BLaER1 (cell line): ENCODE measurements around the gene SKAP2.

ENCODE experiments used
- H3K27ac ChIP-seq: shearing (Covaris generic); formaldehyde crosslinking; 2 replicates; pipeline ENCODE4 v1.8.1; 2022
- H3K27me3 ChIP-seq: shearing (Covaris generic); formaldehyde crosslinking; 2 replicates; pipeline ENCODE4 v1.8.1; 2022
- H3K36me3 ChIP-seq: shearing (Covaris generic); formaldehyde crosslinking; 2 replicates; pipeline ENCODE4 v1.8.1; 2022
- H3K4me1 ChIP-seq: shearing (Covaris generic); formaldehyde crosslinking; 2 replicates; pipeline ENCODE4 v1.8.1; 2022
- H3K4me2 ChIP-seq: shearing (Covaris generic); formaldehyde crosslinking; 2 replicates; pipeline ENCODE4 v1.8.1; 2022
- H3K4me3 ChIP-seq: shearing (Covaris generic); formaldehyde crosslinking; 2 replicates; pipeline ENCODE4 v1.8.1; 2022
- H3K9ac ChIP-seq: shearing (Covaris generic); formaldehyde crosslinking; 2 replicates; pipeline ENCODE4 v1.8.1; 2022
- H3K9me3 ChIP-seq: shearing (Covaris generic); formaldehyde crosslinking; 2 replicates; pipeline ENCODE4 v1.8.1; 2022
- H4K20me1 ChIP-seq: shearing (Covaris generic); formaldehyde crosslinking; 2 replicates; pipeline ENCODE4 v1.8.1; 2022
- Cebpa-rat ChIP-seq: shearing (Covaris generic); IDR thresholded peaks from 2 replicates; pipeline ENCODE4 v1.8.1; 2022

The SKAP2 gene

GRCh38 chr7:26673858-26674257 is 190.5 kb downstream of the SKAP2 start:
- Histone ChIP-seq H3K36me3 (no peaks in the 10 kb centered on the region), H3K27ac (no peak overlapping the region), H3K9ac (no peak overlapping the region), H3K4me2 (no peak overlapping the region), H3K4me1 (no peaks in the 10 kb centered on the region), H3K4me3 (no peak overlapping the region), H4K20me1 (no peaks in the 10 kb centered on the region), H3K27me3 (no peaks in the 10 kb centered on the region), H3K9me3 (no peaks in the 10 kb centered on the region)
- TF ChIP-seq Cebpa-rat = no peak

GRCh38 chr7:26673271-26673670 is 191.1 kb downstream of the SKAP2 start:
- H3K27ac ChIP-seq = no peak overlapping the region
- H3K9me3 ChIP-seq = no peaks in the 10 kb centered on the region
- TF ChIP-seq Cebpa-rat = no peak
- H3K27me3 ChIP-seq = no peaks in the 10 kb centered on the region
- H3K4me1 ChIP-seq = no peaks in the 10 kb centered on the region
- H3K9ac ChIP-seq = no peak overlapping the region
- H3K4me3 ChIP-seq = no peak overlapping the region
- H4K20me1 ChIP-seq = no peaks in the 10 kb centered on the region
- no peaks in the 10 kb centered on the region for H3K36me3 ChIP-seq
- no peak overlapping the region for H3K4me2 ChIP-seq

- no peak overlapping the region for H3K9ac ChIP-seq
- no peaks in the 10 kb centered on the region for H3K4me1 ChIP-seq
- H3K4me2 ChIP-seq = no peak overlapping the region
- H4K20me1 ChIP-seq = no peaks in the 10 kb centered on the region
- H3K36me3 ChIP-seq = no peaks in the 10 kb centered on the region
- H3K27ac ChIP-seq = no peak overlapping the region
- no peak for TF ChIP-seq Cebpa-rat
- no peaks in the 10 kb centered on the region for H3K9me3 ChIP-seq
- no peak overlapping the region for H3K4me3 ChIP-seq
- no peaks in the 10 kb centered on the region for H3K27me3 ChIP-seq
Measured at GRCh38 chr7:26670841-26671240, 193.5 kb downstream of the SKAP2 start.

DNA sequence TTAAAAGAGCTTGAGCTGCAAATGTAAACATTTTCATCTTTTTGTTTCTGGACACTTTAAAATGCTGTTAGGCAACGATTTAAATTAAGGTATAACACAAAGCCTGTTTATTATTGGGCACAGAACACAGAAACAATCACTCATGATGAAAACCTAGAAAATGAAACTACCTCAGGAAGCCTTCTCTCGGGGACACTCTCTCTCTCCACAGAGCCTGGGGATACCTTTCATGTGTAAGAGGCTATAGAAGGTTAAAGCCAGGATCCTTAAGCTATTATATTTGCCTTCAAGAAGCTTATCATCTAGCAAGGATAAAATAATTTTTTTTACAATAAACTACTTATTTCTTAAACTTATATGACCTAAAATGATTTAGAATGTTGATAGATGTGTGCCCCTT is 194.1 kb downstream of the SKAP2 start:
- Histone ChIP-seq H3K4me3 (no peak overlapping the region), H3K27ac (no peak overlapping the region), H4K20me1 (no peaks in the 10 kb centered on the region), H3K9me3 (no peaks in the 10 kb centered on the region), H3K27me3 (no peaks in the 10 kb centered on the region), H3K4me1 (peaks cover 2% of the 10 kb centered on the region; the same call in 1 of the 2 replicates), H3K4me2 (no peak overlapping the region), H3K36me3 (no peaks in the 10 kb centered on the region), H3K9ac (no peak overlapping the region)
- no peak for TF ChIP-seq Cebpa-rat

DNA sequence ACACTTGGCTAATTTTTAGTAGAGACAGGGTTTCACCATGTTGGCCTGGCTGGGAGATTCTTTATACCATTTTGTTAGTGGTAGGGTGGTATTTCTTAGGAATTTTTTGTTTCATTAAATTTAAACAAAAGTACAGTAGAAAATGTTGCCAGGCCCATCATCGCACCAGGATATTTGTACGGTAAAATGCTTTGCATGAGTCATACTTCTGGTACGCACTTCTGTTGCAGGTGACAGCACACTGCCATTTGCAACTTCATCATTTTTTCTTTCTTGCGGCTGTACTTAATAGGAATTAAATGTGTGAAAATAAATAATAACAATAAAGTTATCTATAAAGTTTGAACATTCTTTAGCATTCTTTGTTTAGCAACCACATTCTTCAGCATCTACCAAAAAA is 195.6 kb downstream of the SKAP2 start:
- H3K9ac ChIP-seq = no peak overlapping the region
- no peak overlapping the region for H3K4me3 ChIP-seq
- H3K27me3 ChIP-seq = no peaks in the 10 kb centered on the region

GRCh38 chr7:26667514-26668133 is 196.8 kb downstream of the SKAP2 start:
- no peaks in the 10 kb centered on the region for H3K9me3 ChIP-seq
- H3K27me3 ChIP-seq = no peaks in the 10 kb centered on the region
- H3K4me1 ChIP-seq = peaks cover 11% of the 10 kb centered on the region
- H3K4me3 ChIP-seq = no peak overlapping the region
- no peak overlapping the region for H3K4me2 ChIP-seq
- H3K9ac ChIP-seq = no peak overlapping the region
- no peaks in the 10 kb centered on the region for H4K20me1 ChIP-seq
- no peaks in the 10 kb centered on the region for H3K36me3 ChIP-seq
- H3K27ac ChIP-seq = no peak overlapping the region
- no peak for TF ChIP-seq Cebpa-rat

More for the DNA sequence above, 195.6 kb downstream of the SKAP2 start:
- H3K9me3 ChIP-seq = no peaks in the 10 kb centered on the region
- peaks cover 11% of the 10 kb centered on the region for H3K4me1 ChIP-seq
- no peaks in the 10 kb centered on the region for H3K36me3 ChIP-seq
- TF ChIP-seq Cebpa-rat = no peak
- no peak overlapping the region for H3K27ac ChIP-seq
- no peaks in the 10 kb centered on the region for H4K20me1 ChIP-seq
- no peak overlapping the region for H3K4me2 ChIP-seq

DNA sequence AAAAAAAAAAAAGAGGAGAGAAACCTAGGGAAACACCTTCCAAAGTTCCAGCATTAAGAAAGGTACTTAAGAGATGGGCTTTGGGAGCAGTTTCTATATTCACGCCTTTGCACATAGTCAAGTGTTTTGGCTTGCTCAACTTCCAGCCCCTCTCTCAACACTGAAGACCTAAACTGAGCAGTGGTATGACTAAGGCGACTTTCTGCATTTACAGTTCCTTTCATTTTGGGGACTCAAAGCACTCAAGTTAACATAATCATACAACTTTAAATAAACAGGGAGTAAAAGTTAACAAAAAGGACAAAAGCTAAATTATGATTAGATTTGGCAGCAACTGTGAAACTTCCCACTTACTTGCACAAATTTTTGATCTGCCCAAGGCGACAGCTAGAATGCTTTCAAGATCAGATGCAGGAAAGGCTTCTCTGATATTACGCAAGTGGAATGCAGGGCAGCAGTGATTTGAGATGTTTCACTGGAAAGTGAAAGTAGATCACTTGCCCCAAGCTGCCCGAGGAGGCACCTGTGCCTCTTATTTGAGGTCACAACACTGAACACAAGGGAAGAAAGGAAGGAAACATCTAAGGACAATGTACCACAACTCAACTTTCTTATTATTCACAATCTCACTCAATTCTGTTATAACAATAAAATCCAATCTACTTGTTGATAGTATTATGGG is 199.5 kb downstream of the SKAP2 start:
- Histone ChIP-seq H3K27me3 (no peaks in the 10 kb centered on the region), H3K4me3 (no peak overlapping the region), H3K36me3 (no peaks in the 10 kb centered on the region), H4K20me1 (no peaks in the 10 kb centered on the region), H3K27ac (no peak overlapping the region), H3K4me2 (peak overlapping the region; percentile 33), H3K4me1 (peaks cover 11% of the 10 kb centered on the region), H3K9ac (no peak overlapping the region), H3K9me3 (no peaks in the 10 kb centered on the region)
- TF ChIP-seq Cebpa-rat = peak; percentile 96

DNA sequence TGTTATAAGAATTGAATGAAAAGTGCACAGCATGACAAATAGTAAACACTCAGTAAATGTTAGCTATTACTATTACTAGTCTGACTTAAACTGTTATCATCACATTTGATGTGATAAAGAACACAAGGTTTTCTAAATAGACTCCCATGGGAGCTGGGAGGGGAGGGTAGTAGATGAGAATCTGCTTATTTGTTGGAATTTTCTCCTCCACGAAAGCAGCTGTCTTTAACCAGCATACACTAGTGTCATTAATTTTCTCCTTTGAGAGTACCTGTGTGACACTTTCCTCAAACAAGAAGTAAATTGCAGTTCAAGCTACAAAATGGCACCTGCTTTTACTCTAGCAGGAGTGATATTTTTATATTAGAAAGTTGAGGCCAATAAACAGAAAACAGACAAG is 200.1 kb downstream of the SKAP2 start:
- Histone ChIP-seq H3K9me3 (no peaks in the 10 kb centered on the region), H3K4me3 (no peak overlapping the region), H3K9ac (no peak overlapping the region), H3K27ac (no peak overlapping the region), H3K4me1 (peaks cover 11% of the 10 kb centered on the region), H3K4me2 (peak overlapping the region; percentile 33; the same call in 1 of the 2 replicates), H4K20me1 (no peaks in the 10 kb centered on the region), H3K27me3 (no peaks in the 10 kb centered on the region), H3K36me3 (no peaks in the 10 kb centered on the region)
- TF ChIP-seq Cebpa-rat = no peak

DNA sequence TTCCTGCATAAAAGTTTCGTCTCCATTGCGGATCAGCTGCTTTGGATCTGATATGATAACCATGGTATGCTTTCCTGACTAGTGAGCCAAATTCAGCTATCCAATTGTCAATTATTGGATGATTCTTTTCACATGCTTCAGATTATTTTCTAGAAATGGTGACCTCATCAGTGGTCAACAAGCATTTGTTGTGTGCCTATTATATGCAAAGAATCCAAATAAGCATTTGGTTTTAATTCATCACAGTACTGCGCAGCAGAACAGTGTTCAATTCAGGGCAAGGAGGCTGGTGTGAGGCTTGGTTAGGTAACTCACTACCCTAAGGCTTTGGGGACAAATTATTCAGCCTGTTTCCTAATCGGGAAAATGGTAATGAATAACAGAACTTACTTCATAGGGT is 200.5 kb downstream of the SKAP2 start:
- no peak for TF ChIP-seq Cebpa-rat
- H3K4me2 ChIP-seq = no peak overlapping the region
- no peaks in the 10 kb centered on the region for H3K9me3 ChIP-seq
- H3K4me1 ChIP-seq = peaks cover 11% of the 10 kb centered on the region
- H3K27me3 ChIP-seq = no peaks in the 10 kb centered on the region
- H3K9ac ChIP-seq = no peak overlapping the region
- no peak overlapping the region for H3K27ac ChIP-seq
- no peak overlapping the region for H3K4me3 ChIP-seq
- H3K36me3 ChIP-seq = no peaks in the 10 kb centered on the region
- no peaks in the 10 kb centered on the region for H4K20me1 ChIP-seq

GRCh38 chr7:26662646-26663045 is 201.7 kb downstream of the SKAP2 start:
- H3K9ac ChIP-seq = no peak overlapping the region
- H3K4me3 ChIP-seq = no peak overlapping the region
- no peaks in the 10 kb centered on the region for H3K27me3 ChIP-seq
- peaks cover 11% of the 10 kb centered on the region for H3K4me1 ChIP-seq
- no peaks in the 10 kb centered on the region for H3K9me3 ChIP-seq
- no peak overlapping the region for H3K27ac ChIP-seq
- TF ChIP-seq Cebpa-rat = no peak
- no peak overlapping the region for H3K4me2 ChIP-seq
- H4K20me1 ChIP-seq = no peaks in the 10 kb centered on the region
- H3K36me3 ChIP-seq = no peaks in the 10 kb centered on the region
